ENCODE results near the gene PAPPA2.

The PAPPA2 gene

DNA sequence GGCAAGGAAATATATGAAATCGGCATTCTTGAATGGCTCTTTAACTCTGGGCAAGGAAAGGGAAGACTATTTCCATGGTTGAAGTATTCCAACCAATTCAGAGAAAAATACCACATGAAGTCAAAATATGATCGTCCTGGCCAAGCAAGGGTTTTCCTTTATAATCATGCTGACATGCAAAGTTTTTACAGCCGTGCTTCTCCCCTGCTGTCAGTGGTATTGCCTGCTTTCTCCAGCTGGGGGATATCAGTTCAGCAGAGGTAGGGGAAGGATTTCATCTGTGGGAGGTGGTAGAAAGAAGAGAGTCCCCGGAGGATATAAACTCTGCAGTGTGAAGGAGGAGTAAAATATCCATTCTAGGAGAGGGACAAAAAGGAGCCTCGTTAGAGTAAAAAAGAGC is 322.8 kb downstream of the PAPPA2 start:
- H3K36me3 ChIP-seq (ENCODE audit: control insufficient read depth, insufficient read depth, low read length) = no peaks in the 10 kb centered on the region
- DNase-seq (ENCODE audit: extremely low read depth, insufficient read length) = no peak

DNA sequence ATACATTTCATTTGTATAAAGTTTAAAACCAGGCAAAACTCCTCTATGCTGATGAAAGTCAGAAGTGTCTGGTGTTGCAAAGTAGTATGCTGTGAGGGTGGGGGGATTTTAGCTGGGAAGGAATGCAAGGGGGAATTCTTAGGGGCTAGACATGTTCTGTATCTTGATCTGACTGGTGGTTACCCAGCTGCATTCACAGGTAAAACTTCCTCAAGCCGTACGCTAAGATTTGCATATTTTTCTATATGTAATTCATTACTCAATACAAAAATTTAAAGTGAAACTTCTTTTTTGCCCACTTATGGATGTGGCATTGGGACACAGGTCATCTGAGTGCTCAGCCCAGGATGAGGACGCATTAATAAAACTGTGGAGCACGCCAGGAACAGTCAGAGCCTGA is 323.3 kb downstream of the PAPPA2 start:
- TF ChIP-seq, protein P1, sequence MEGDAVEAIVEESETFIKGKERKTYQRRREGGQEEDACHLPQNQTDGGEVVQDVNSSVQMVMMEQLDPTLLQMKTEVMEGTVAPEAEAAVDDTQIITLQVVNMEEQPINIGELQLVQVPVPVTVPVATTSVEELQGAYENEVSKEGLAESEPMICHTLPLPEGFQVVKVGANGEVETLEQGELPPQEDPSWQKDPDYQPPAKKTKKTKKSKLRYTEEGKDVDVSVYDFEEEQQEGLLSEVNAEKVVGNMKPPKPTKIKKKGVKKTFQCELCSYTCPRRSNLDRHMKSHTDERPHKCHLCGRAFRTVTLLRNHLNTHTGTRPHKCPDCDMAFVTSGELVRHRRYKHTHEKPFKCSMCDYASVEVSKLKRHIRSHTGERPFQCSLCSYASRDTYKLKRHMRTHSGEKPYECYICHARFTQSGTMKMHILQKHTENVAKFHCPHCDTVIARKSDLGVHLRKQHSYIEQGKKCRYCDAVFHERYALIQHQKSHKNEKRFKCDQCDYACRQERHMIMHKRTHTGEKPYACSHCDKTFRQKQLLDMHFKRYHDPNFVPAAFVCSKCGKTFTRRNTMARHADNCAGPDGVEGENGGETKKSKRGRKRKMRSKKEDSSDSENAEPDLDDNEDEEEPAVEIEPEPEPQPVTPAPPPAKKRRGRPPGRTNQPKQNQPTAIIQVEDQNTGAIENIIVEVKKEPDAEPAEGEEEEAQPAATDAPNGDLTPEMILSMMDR (IDR thresholded peaks at IDR 0.05; ENCODE audit: insufficient read depth, low read length, poor library complexity, severe bottlenecking) = no peak
- no peaks in the 10 kb centered on the region for H3K36me3 ChIP-seq (ENCODE audit: control insufficient read depth, insufficient read depth, low read length)
- no peaks in the 10 kb centered on the region for H3K27me3 ChIP-seq (replicated peaks; ENCODE audit: control insufficient read depth, insufficient read depth, low read length)
- no peak for DNase-seq (ENCODE audit: extremely low read depth, insufficient read length)
- H3K4me3 ChIP-seq (replicated peaks; ENCODE audit: low read depth, low read length) = no peak overlapping the region

More for the DNA sequence above, 322.8 kb downstream of the PAPPA2 start:
- H3K4me3 ChIP-seq (replicated peaks; ENCODE audit: low read depth, low read length) = no peak overlapping the region
- TF ChIP-seq, protein P1 (IDR thresholded peaks at IDR 0.05; ENCODE audit: insufficient read depth, low read length, poor library complexity, severe bottlenecking) = no peak
- H3K27me3 ChIP-seq (replicated peaks; ENCODE audit: control insufficient read depth, insufficient read depth, low read length) = no peaks in the 10 kb centered on the region

- TF ChIP-seq, protein P1 (IDR thresholded peaks at IDR 0.05; ENCODE audit: insufficient read depth, low read length, poor library complexity, severe bottlenecking) = no peak
- H3K36me3 ChIP-seq (ENCODE audit: control insufficient read depth, insufficient read depth, low read length) = no peaks in the 10 kb centered on the region
- DNase-seq (ENCODE audit: extremely low read depth, insufficient read length) = no peak
- no peaks in the 10 kb centered on the region for H3K27me3 ChIP-seq (replicated peaks; ENCODE audit: control insufficient read depth, insufficient read depth, low read length)
- no peak overlapping the region for H3K4me3 ChIP-seq (replicated peaks; ENCODE audit: low read depth, low read length)
These were observed 326.7 kb downstream of the PAPPA2 start for GRCh38 chr1:176789571-176790090.

- TF ChIP-seq, protein P1 (IDR thresholded peaks at IDR 0.05; ENCODE audit: insufficient read depth, low read length, poor library complexity, severe bottlenecking) = no peak
- Histone ChIP-seq H3K36me3 (ENCODE audit: control insufficient read depth, insufficient read depth, low read length) (no peaks in the 10 kb centered on the region), H3K4me3 (replicated peaks; ENCODE audit: low read depth, low read length) (no peak overlapping the region), H3K27me3 (replicated peaks; ENCODE audit: control insufficient read depth, insufficient read depth, low read length) (no peaks in the 10 kb centered on the region)
- DNase-seq (ENCODE audit: extremely low read depth, insufficient read length) = no peak
These were observed 327.8 kb downstream of the PAPPA2 start for GRCh38 chr1:176790786-176791185.

- Histone ChIP-seq H3K4me3 (replicated peaks; ENCODE audit: low read depth, low read length) (no peak overlapping the region), H3K36me3 (ENCODE audit: control insufficient read depth, insufficient read depth, low read length) (no peaks in the 10 kb centered on the region), H3K27me3 (replicated peaks; ENCODE audit: control insufficient read depth, insufficient read depth, low read length) (no peaks in the 10 kb centered on the region)
- TF ChIP-seq, protein P1 (IDR thresholded peaks at IDR 0.05; ENCODE audit: insufficient read depth, low read length, poor library complexity, severe bottlenecking) = no peak
- no peak for DNase-seq (ENCODE audit: extremely low read depth, insufficient read length)
These were observed 328.9 kb downstream of the PAPPA2 start for GRCh38 chr1:176791906-176792305.

Measured in GM06990 (cell line).